ENCODE data around the gene AP2A1. TPM values are rescaled to one million over a fixed set of nuclear protein-coding genes. Genes with fewer than 3 reads are reported as not detected.
A peak's percentile ranks its signal among the peaks of the same experiment; 100 is the strongest.

Gene AP2A1
- total and polyA plus RNA-seq, 2 of the 13 experiments (the other 11 are each of a cell fraction or from before 2014, with no cell fraction given): 22.7 to 39.7 TPM

- TF ChIP-seq KAT7 (CRISPR knock-in tag; IDR thresholded peaks at IDR 0.05; ENCODE audit: borderline replicate concordance) (0 out of 2 replicates have a peak, but pooled peaks have one; percentile 33), ZFX (CRISPR knock-in tag; IDR thresholded peaks at IDR 0.05; ENCODE audit: low read depth) (peak; percentile 82), ZNF574 (CRISPR knock-in tag; IDR thresholded peaks at IDR 0.05) (peak; percentile 80), ATF1 (CRISPR knock-in tag; IDR thresholded peaks at IDR 0.05) (no peak), PAX8 (CRISPR knock-in tag; IDR thresholded peaks at IDR 0.05; ENCODE audit: borderline replicate concordance) (0 out of 2 replicates have a peak, but pooled peaks have one; percentile 6), SKI (IDR thresholded peaks at IDR 0.05; ENCODE audit: partially characterized antibody) (peak; percentile 7), ZFP90 (CRISPR knock-in tag; IDR thresholded peaks at IDR 0.05; ENCODE audit: borderline replicate concordance) (peak; percentile 63; the same call in 1 of the 2 replicates), SMAD3 (CRISPR knock-in tag; IDR thresholded peaks at IDR 0.05) (peak; percentile 68; the same call in 1 of the 2 replicates), ZNF510 (CRISPR knock-in tag; IDR thresholded peaks at IDR 0.05; ENCODE audit: low read depth) (no peak), RFX3 (CRISPR knock-in tag; IDR thresholded peaks at IDR 0.05) (peak; percentile 74)
- TF ChIP-seq, protein P1, sequence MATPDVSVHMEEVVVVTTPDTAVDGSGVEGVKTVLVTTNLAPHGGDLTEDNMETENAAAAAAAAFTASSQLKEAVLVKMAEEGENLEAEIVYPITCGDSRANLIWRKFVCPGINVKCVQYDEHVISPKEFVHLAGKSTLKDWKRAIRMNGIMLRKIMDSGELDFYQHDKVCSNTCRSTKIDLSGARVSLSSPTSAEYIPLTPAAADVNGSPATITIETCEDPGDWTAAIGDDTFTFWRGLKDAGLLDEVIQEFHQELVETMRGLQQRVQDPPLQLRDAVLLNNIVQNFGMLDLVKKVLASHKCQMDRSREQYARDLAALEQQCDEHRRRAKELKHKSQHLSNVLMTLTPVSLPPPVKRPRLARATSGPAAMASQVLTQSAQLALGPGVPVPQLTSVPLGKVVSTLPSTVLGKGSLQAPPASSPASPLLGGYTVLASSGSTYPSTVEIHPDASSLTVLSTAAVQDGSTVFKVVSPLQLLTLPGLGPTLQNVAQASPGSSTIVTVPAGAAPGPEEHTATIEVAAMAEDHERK (CRISPR knock-in tag; IDR thresholded peaks at IDR 0.05; ENCODE audit: low read depth): peak; percentile 66; the same call in 1 of the 2 replicates
- TF ChIP-seq, protein P2, sequence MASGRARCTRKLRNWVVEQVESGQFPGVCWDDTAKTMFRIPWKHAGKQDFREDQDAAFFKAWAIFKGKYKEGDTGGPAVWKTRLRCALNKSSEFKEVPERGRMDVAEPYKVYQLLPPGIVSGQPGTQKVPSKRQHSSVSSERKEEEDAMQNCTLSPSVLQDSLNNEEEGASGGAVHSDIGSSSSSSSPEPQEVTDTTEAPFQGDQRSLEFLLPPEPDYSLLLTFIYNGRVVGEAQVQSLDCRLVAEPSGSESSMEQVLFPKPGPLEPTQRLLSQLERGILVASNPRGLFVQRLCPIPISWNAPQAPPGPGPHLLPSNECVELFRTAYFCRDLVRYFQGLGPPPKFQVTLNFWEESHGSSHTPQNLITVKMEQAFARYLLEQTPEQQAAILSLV (CRISPR knock-in tag; IDR thresholded peaks at IDR 0.05; ENCODE audit: borderline replicate concordance): peak; percentile 45; the same call in 1 of the 2 replicates
- TF ChIP-seq, protein P3, sequence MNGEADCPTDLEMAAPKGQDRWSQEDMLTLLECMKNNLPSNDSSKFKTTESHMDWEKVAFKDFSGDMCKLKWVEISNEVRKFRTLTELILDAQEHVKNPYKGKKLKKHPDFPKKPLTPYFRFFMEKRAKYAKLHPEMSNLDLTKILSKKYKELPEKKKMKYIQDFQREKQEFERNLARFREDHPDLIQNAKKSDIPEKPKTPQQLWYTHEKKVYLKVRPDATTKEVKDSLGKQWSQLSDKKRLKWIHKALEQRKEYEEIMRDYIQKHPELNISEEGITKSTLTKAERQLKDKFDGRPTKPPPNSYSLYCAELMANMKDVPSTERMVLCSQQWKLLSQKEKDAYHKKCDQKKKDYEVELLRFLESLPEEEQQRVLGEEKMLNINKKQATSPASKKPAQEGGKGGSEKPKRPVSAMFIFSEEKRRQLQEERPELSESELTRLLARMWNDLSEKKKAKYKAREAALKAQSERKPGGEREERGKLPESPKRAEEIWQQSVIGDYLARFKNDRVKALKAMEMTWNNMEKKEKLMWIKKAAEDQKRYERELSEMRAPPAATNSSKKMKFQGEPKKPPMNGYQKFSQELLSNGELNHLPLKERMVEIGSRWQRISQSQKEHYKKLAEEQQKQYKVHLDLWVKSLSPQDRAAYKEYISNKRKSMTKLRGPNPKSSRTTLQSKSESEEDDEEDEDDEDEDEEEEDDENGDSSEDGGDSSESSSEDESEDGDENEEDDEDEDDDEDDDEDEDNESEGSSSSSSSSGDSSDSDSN (CRISPR knock-in tag; IDR thresholded peaks at IDR 0.05): peak; percentile 48
- TF ChIP-seq, protein P4, sequence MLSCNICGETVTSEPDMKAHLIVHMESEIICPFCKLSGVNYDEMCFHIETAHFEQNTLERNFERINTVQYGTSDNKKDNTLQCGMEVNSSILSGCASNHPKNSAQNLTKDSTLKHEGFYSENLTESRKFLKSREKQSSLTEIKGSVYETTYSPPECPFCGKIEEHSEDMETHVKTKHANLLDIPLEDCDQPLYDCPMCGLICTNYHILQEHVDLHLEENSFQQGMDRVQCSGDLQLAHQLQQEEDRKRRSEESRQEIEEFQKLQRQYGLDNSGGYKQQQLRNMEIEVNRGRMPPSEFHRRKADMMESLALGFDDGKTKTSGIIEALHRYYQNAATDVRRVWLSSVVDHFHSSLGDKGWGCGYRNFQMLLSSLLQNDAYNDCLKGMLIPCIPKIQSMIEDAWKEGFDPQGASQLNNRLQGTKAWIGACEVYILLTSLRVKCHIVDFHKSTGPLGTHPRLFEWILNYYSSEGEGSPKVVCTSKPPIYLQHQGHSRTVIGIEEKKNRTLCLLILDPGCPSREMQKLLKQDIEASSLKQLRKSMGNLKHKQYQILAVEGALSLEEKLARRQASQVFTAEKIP (CRISPR knock-in tag; IDR thresholded peaks at IDR 0.05; ENCODE audit: borderline replicate concordance): no peak
- TF ChIP-seq, protein P5, sequence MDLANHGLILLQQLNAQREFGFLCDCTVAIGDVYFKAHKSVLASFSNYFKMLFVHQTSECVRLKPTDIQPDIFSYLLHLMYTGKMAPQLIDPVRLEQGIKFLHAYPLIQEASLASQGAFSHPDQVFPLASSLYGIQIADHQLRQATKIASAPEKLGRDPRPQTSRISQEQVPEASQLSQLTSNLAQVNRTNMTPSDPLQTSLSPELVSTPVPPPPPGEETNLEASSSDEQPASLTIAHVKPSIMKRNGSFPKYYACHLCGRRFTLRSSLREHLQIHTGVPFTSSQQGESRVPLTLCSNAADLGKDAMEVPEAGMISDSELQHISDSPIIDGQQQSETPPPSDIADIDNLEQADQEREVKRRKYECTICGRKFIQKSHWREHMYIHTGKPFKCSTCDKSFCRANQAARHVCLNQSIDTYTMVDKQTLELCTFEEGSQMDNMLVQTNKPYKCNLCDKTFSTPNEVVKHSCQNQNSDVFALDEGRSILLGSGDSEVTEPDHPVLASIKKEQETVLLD (CRISPR knock-in tag; IDR thresholded peaks at IDR 0.05; ENCODE audit: low read depth): no peak
These were observed 51.3 kb downstream of the AP2A1 start, which contains the start of gene MED25 (continued) for GRCh38 chr19:49817964-49818648.
